IMR-90 (cell line): ENCODE results near the gene PRKAR1B.

Experiments used
- BHLHE40 ChIP-seq: fragments of 150-350 bp; IDR thresholded peaks from 2 replicates; pipeline ENCODE4 v1.6.1; 2016; ENCODE audit warnings: mild to moderate bottlenecking, low read depth, low read length
- CHD1 ChIP-seq: IDR thresholded peaks from 2 replicates; pipeline ENCODE4 v1.6.1; 2012; ENCODE audit warnings: low read depth, low read length, improper control_type of control experiment
- FOS ChIP-seq: fragments of 150-350 bp; IDR thresholded peaks from 2 replicates; pipeline ENCODE4 v1.6.1; 2016; ENCODE audit warnings: low read depth, low read length
- MAFK ChIP-seq: IDR thresholded peaks from 2 replicates; pipeline ENCODE4 v1.6.1; 2012; ENCODE audit warnings: low read depth, low read length, improper control_type of control experiment
- POLR2A ChIP-seq: IDR thresholded peaks from 2 replicates; pipeline ENCODE4 v1.6.1; 2012; ENCODE audit warnings: mild to moderate bottlenecking, low read depth, low read length
- RAD21 ChIP-seq: IDR thresholded peaks from 2 replicates; pipeline ENCODE4 v1.6.1; 2012; ENCODE audit warnings: low read length, improper control_type of control experiment
- RCOR1 ChIP-seq: IDR thresholded peaks from 2 replicates; pipeline ENCODE4 v1.6.1; 2012; ENCODE audit warnings: mild to moderate bottlenecking, low read length, improper control_type of control experiment; ENCODE audit not compliant: insufficient replicate concordance
- TF ChIP-seq, protein P1 (sequence below): conservative IDR thresholded peaks from 2 replicates; pipeline ENCODE4 v1.5.1; 2012; ENCODE audit warnings: mild to moderate bottlenecking, low read depth, low read length, improper control_type of control experiment

DNA sequence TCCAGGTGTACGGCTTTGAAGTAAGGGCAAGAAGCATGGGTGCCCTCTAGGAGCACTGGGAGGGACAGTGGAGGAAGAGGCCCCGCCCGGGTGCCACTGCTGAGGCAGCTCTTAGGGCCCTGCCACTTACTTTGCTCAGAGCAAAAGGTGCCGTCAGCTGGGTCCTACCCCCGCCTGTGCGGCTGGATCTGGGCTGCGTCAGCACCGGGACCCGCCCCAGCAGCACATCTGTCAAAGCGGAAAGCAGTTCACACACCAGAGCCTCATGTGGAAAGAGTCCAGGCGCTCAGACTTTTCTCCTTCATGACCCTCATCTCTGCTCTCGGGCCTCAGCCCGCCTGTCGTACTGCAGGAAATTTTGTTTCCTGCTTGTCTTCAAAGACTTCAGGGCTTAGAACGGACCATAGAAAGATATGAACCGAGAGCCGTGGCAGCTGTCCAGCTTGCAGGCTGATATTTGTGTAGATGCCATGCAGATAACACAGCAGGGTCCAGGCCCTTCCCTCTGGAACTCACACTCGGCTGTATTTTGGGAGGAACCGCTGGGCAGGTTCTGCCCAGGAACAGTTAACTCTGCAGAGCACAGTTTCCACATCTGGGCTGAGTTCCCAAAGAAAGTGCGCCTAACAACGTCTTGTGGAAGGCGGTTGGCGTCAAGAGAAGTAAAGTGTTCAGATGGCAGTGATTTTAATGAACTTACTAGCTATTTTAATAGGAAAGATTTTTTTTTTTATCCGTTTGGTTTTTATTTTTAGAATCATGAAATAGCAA is 44.3 kb upstream of the PRKAR1B start:
- TF ChIP-seq, protein P1, sequence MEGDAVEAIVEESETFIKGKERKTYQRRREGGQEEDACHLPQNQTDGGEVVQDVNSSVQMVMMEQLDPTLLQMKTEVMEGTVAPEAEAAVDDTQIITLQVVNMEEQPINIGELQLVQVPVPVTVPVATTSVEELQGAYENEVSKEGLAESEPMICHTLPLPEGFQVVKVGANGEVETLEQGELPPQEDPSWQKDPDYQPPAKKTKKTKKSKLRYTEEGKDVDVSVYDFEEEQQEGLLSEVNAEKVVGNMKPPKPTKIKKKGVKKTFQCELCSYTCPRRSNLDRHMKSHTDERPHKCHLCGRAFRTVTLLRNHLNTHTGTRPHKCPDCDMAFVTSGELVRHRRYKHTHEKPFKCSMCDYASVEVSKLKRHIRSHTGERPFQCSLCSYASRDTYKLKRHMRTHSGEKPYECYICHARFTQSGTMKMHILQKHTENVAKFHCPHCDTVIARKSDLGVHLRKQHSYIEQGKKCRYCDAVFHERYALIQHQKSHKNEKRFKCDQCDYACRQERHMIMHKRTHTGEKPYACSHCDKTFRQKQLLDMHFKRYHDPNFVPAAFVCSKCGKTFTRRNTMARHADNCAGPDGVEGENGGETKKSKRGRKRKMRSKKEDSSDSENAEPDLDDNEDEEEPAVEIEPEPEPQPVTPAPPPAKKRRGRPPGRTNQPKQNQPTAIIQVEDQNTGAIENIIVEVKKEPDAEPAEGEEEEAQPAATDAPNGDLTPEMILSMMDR, result no peak
- TF ChIP-seq MAFK (no peak), FOS (no peak), POLR2A (no peak), BHLHE40 (no peak), RCOR1 (no peak), RAD21 (no peak), CHD1 (no peak)
